Amygdala (tissue), 56 donors: Measurements from ENCODE around the gene TROAP.
"Not testable (repeated sequence)": the region's sequence is repeated elsewhere in the genome, so short reads cannot be mapped to it uniquely, and the experiment has no call there.

ENCODE experiments used
- DNase-seq, 56 donors: peaks; one replicate each; lab custom pipeline; 2025; lab: John Stamatoyannopoulos, UW

The TROAP gene

GRCh38 chr12:49327368-49327767 is 4.3 kb downstream of the TROAP start:
- DNase-seq = no peak

GRCh38 chr12:49327887-49328286 is 4.8 kb downstream of the TROAP start:
- DNase-seq = no peak

GRCh38 chr12:49328816-49329215 is 5.8 kb downstream of the TROAP start:
- no peak for DNase-seq

- no peak for DNase-seq
These were observed 7.1 kb downstream of the TROAP start for GRCh38 chr12:49330032-49330619.

GRCh38 chr12:49330631-49331379 is 7.8 kb downstream of the TROAP start:
- no peak for DNase-seq

- DNase-seq = peak in 42 of 56 donors; percentile 7 to 79 (median 46)
These were observed 8.5 kb downstream of the TROAP start for GRCh38 chr12:49331380-49332222.

GRCh38 chr12:49332441-49332861 is 9.4 kb downstream of the TROAP start:
- no peak for DNase-seq

- no peak for DNase-seq
These were observed 9.9 kb downstream of the TROAP start for GRCh38 chr12:49332891-49333371.

GRCh38 chr12:49333778-49334177 is 10.7 kb downstream of the TROAP start:
- DNase-seq = not testable (repeated sequence)

- no peak for DNase-seq
These were observed 11.2 kb downstream of the TROAP start for GRCh38 chr12:49334226-49334625.

GRCh38 chr12:49334681-49335080 is 11.6 kb downstream of the TROAP start:
- no peak for DNase-seq

GRCh38 chr12:49335118-49335954 is 12.3 kb downstream of the TROAP start:
- no peak for DNase-seq

GRCh38 chr12:49335955-49336644 is 13.0 kb downstream of the TROAP start:
- DNase-seq = no peak

- DNase-seq = peak in 43 of 56 donors; percentile 14 to 86 (median 48)
These were observed 13.9 kb downstream of the TROAP start, which contains the start of gene C1QL4 for GRCh38 chr12:49336645-49337584. Gene C1QL4 (minus strand): TSS chr12:49337188. CDS start chr12:49336477, 711 bp downstream.

- no peak for DNase-seq
These were observed 15.9 kb downstream of the TROAP start for GRCh38 chr12:49338830-49339463.

GRCh38 chr12:49339464-49339861 is 16.4 kb downstream of the TROAP start:
- DNase-seq = peak in 2 of 56 donors; percentile 10 to 12

- DNase-seq = peak in 2 of 56 donors; percentile 18 to 19
These were observed 17.2 kb downstream of the TROAP start for GRCh38 chr12:49340095-49340870.
